ENCODE results near the gene KRT77.

Gene KRT77

DNA sequence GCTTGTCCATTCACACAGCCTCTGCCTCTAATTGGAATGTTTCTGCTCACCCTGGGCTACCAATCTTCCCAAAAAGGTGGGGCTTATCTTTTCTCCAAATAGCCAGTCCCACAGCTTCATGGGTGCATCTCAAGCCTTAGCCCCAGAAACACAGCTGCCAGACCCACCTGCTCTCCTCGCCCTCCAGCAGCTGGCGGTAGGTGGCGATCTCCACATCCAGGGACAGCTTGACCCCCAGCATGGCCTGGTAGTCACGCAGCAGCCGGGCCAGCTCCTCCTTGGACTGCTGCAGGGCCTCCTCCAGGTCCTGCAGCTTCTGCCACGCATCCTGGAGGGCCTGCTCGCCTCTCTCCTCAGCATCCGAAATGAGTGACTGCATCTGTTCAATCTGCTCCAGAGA, 11.1 kb downstream of the KRT77 start:
- no peak for DNase-seq (ENCODE audit: low read depth, low spot score)

DNA sequence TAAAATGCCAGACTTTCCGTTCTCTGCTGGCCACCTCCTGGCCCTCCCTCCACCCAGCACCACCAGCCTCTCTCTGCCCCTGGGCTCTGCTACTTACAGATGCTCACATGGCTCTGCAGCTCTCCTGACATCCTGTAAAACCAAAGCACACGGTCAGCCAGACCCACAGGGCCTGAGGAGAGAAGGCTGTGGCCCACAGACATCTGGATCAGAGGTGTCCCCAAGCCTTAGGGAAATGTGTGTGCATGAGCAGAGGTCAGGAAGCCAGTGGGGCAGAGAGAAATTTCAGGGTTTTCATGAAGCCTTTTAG, 11.5 kb downstream of the KRT77 start:
- no peak for DNase-seq (ENCODE audit: low read depth, low spot score)

DNA sequence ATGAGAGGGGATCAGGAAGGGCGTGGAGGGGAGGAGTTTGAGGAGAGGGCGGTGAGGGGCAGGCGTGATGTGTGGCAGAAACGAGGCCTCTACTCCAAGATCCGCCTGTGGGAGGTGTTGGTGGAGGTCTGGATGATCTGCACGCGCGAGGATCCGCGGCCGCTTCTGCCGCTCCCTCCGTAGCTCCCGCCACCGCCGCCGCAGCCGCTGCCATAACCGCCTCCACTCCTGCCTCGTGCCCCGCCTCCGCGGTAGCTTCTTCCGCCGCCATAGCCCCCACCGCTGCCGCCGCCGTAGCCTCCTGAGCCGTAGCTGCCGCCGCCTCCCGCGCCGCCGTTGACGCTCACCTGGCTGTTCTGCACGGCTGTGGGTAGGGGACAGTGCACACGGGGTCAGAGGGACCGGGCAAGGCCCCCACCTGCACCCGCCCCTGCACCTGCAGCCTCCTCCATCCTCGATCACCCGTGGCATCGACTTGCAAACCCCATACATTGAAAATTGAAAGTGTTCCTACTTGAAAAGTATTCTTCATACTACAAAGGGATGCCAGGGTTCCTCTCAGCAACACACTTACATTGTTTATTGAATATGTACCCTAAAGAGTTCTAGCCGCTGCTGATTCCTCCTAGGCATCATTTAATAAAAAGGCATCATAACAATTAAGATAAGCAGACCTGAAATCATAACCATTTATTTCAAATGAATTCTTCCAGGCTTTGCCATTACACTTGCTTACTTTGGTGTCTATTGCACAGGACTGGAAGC, 12.1 kb downstream of the KRT77 start:
- no peak for DNase-seq (ENCODE audit: low read depth, low spot score)

DNA sequence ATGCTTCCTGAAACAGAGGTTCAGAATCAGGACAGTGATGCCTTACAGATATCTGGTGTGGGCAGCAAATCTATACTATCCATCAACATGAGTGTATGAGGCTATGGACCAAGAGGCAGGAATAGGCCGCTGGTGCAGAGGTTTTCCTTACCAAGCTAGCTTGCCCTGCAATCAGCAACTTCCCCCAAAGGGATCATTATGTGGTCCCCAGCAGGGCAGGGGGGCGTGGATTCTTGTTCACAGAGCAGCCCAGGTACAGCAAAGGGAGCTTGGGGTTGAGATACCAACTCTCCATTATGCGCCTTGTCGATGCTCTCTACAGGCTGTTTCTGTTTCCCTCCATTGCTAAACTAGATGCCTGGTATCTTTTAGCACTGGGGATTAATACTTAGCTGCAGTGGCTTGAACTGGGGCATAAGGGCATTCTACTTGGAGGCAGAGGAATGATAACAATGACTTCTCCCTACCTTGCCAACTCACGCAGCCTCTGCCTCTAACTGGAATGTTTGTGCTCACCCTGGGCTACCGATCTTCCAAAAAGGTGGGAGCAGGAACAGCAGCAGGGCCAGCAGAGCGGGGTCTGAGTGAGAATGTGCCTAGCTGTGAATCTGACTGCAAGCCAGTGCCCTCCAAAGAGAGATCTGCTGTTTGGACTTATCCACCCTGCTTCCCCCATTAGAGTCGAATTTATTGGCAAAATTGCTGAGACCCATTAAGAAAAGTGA, 12.8 kb downstream of the KRT77 start:
- no peak for DNase-seq (ENCODE audit: low read depth, low spot score)

DNA sequence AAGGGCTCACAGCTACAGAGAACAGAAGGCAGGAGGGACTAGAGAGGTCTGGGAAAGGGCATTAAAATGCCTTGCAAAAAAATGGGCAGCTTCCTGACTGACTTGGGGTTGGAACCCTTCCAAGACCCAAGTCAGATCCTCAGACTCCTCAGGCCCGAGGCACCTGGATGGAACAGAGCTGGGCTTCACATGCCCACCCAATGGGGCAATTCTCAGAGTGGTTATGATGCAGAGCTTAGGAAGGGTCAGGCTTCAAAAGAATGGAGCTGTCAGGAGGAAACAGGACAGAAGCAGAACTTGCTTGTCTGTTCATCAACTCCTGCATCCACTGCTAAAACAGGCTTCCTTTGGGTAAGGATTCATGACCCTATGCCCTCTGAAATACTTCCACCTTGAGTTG, 13.4 kb downstream of the KRT77 start:
- no peak for DNase-seq (ENCODE audit: low read depth, low spot score)

DNA sequence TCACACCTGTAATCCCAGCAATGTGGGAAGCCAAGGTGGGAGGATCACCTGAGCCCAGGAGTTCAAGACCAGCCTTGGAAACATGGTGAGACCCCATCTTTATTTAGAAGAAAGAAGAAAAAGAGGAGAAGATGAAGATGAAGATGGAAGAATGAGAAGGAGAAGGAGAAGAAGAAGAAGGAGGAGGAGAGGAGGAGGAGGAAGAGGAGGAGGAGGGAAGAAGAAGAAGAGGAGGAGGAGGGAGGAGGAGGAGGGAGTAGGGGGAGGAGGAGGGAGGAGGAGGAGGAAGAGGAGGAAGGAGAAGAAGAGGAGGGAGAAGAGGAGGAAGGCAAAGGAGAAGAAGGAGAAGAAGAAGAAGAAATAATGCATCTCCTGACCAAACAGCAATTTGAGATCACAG, 14.1 kb downstream of the KRT77 start:
- DNase-seq (ENCODE audit: low read depth, low spot score): no peak

DNA sequence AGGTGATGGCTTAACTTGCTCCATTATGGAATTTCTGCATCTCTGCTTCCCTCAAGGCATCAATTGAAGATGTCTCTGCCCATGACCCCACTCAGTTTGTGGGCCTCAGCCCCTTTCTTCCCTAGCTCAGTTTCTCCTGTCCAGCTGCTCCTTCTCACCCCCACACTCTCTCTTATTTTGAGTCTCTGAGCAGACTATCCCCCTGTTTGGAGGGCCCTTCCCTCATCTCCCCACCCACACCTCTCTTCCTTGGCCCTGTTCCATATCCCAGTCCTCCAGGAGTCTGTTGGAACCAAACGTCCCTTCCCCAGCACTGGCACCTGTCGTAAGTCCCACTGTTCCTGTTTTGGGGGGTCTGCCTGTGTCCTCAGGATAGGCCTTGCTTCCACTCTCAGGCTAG, 14.8 kb downstream of the KRT77 start:
- DNase-seq (ENCODE audit: low read depth, low spot score): no peak

DNA sequence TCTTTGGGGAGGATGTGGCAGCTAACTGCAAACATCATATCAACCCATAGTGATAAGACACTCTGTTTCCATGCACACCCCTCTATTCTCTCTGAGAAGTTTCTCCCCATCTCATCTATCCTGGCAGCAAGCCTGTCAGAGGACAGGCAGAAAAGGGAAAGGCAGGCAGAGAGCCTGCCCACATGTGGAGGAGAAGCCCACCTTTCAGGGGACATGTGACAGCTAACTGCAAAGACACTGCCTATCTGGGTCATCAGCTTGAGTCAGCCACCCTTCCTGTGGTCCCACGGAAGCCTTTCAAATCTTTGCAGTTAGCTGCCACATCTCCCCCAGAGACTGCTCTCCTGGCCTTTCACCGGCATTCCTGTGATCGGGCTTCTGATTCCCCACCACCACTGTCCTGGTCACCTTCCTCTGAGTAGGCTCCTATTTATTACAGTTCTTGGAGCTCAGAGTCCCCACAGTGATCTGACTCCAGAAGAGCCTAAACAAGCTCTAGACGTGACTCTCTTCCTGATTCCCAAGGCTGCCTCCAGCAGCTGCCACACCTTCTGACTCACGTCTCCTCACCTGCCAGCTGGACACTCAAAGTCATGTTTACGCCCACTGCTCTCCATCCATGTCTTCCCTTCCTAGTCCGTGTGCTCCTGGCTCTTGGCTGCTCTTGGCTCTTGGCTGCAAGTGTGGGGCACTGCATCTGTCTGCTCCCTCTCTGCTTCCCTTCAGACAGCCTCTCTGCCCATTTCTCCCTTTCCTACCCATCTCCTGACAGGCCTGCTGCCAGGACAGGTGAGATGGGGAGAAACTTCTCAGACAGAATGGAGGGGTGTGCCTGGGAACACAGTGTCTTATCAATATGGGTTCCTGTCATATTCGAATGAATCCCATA, 15.6 kb downstream of the KRT77 start:
- no peak for DNase-seq (ENCODE audit: low read depth, low spot score)

DNA sequence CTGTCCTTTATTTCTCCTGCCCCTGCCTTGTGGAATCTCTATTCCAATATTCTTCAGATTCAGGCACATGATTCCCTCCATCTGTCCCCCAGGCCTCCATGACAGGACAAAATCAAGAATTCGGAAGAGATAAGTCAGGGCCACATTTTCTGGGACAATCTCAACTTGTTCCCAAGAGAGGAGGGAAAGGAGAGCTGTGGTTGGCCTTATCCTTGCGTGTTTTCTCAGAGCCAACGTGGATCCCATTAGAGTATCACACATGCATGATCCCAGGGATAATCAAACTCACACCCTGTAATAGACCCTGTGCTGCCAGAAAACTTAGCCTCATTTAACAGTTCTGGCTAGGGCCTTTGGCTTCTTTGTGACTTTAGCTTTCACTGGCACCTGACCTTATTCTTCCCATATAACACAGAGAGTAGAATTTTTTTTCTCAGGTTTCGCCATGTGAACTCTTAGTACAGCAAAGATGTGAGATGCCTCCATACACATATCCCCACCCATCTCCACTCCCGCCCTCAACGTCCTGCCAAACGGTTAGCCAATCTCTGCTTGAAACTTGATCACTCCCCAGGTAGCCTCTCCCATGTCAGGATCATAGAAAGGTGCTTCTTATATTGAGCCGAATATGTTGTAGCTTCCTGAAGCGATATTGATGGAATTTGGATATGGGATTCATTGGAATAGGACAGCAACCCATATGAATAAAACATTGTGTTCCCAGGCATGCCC, 16.4 kb downstream of the KRT77 start:
- DNase-seq (ENCODE audit: low read depth, low spot score): no peak

DNA sequence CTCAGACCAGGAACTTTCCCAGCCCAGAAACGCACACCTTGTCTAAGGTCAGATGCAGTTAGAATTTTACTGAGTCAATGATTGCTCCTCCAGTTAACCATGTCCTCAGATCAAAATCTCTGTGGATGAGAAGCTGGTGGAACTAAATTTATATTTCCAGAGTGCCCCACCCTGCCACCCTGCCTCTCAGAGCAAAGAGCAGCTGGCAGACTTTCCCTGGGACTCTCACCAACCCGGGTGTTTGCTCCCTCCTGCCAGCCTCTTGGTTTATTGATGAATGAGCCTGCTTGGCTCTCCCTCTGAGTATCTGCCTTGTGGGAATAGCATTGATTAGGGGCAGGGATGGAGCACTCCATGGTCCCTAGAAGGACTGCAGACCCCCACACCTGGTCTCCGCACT, 17.3 kb downstream of the KRT77 start:
- DNase-seq (ENCODE audit: low read depth, low spot score): no peak

DNA sequence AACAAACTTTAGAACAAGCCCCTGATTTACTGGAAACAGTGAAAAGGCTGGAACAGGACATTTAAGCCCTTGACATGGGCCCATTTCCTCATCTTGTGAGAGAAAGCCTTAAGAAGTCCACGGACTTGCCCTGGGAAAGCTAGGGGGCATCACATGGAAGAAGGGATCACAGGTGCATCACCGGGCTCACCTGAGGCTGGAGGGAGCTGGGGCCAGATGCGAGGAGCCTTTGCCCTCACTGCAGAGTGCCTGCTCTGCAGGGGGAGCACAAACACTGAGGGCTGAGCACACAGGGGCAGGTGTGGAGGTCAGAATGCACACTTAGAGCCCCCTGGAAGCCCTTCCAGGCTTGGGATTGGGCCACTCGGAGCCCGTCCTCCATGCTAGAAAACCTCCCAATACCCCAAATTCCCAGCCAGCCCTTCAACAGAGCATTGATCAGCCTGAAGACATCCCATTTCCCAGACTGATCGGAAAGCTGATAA, 17.9 kb downstream of the KRT77 start:
- DNase-seq (ENCODE audit: low read depth, low spot score): no peak

DNA sequence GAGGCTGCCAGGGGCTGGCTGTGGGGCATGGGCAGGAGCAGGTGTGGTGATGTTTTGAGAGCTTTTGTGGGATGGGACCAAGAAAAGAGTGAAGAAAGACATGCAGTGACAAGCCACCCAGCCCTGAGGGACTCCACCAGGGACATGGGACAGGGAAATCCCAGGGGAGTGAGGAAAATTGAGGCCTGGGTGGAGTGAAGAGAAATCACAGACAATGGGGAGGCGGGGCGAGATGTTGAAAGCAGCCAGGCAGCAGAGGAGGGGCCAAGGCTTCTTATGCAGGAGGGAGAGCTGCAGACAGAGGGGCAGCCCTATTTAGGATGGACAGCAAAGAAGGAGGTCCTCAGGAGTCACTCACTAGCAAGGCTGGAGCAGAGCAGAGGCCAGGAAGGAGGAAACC, 18.9 kb downstream of the KRT77 start:
- DNase-seq (ENCODE audit: low read depth, low spot score): no peak

DNA sequence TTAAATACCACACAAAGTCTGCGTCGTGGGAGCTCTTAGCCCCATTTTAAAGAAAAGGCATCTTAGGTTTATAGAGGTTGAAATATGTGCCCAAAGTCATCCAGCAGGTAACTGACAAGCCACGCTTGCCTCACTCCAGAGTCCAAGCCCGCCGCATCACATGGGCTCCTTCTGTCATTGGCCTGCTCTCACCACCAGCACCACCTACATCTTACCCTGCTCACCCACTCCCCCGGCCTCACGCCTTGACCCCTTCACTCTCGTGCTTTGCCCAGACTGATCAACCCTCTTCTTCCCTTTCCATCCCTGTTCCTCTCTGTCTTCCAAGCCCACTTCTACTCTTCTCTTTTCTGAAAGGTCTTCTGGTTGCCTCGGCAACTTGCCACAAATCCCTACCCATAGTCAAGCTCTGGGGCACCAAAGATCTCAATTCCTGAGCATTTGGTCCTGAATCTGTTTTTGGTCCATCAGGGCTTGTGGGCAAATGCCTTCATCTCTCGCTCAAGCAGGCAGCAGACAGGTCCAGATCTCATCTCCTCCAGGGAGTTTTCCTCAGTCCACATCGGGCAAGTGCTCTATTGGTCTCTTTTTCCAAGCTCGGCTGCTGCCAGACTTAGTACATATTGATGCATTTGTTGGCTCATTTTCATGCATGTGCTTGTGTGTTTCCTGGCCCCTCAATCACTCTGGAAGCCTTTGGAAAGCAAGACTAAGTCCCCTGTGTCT, 19.6 kb downstream of the KRT77 start:
- no peak for DNase-seq (ENCODE audit: low read depth, low spot score)

DNA sequence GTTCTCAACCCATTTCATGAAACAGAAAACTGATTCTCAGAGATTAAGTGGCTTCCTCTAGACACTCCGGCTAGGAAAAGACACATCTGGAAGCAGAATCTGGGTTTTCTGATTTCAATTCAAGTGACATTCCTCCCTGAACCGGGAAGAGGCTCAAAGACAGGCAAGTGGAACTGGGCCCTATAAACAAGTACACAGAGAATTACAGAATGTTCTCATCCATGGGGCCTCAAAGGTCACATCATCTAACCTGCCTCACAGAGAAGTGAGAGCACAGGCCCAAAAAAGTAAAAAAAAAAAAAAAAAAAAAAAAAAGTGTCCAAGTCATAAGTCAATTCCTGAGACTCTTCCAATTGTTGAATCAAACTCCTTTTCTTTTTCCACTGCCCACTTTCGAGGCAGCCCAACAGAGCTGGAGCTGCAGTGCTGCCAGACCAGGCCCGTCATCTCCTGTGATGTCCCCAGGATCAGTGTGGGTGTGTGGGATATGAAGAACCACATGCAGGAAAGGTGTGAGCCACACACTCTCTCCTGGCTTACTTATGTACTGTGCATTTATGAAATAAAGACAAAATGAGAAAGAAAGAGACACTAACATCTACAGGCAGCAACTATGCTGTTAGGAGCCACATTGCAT, 20.3 kb downstream of the KRT77 start:
- DNase-seq (ENCODE audit: low read depth, low spot score): no peak

DNA sequence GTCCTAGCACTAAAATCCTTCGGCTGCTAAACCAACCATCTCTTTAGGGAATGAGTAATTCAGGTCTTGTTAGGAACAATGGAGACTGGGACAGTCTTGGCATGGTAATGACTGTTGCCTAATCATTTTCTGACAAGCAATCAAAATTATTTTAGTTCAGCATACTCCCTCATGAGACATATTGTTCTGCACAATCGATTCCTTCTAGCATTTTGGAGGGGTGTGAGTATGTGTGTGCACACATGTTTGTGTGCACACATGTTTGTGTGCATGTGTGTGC, 21.0 kb downstream of the KRT77 start:
- DNase-seq (ENCODE audit: low read depth, low spot score): no peak

DNA sequence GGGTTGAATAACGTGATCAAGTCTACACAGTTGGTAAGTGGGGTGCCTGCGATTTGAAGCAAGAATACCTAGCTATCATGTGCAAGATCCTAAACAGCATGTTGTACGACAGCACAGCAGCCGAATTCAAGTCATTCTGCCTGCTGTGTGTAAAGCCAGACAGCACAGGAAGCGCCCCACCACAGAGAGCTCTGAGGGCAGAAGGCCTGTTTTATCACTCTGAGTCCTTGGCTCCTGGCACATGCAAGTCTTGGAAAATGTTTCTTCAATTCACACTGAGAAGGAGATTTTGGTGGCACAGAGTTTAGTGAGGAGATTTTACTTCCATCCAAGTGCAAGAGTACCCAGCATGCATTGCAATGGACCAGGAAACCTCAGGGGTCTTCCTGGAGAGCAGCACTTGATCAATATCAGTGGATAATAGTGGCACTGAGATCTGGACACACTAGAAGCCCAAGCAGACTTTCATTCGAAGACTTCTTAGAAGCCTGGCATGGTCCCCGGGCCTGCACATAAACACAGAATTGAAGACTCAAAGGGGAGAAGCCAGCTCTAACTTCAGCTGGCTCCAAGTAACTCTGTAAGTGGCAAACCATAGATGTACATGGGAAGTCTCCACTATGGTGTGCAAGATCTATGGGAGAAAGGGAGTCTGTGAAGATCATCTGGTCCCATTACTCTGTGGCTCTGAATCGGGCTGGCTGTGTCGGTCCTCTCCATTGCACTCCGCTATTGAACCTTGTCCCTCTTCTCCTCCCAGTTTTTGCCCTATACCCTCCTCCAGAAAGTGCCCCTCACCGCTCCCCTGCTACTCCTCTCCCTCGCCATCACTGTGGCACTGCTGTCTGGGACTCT, 21.6 kb downstream of the KRT77 start:
- DNase-seq (ENCODE audit: low read depth, low spot score): no peak

DNA sequence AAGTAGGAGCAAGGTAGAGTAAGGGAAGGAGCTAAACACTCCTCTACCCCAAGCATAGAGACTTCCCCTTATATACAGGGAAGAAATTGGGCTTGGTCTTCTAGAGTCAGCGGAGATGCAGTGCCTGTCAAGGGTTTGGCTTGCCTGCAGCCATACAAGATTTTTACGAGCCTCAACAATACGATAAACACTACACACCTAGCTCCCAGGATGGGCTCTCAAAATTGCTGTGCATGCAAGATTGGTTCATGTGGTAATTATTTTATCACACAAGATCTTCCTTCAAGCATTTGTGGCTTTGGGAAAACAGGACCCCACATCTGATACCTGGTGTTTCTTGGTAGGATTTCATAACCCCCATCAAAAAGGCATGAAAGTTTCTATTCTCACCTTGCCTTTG, 23.0 kb downstream of the KRT77 start, which contains the start of gene KRT1:
Gene KRT1 (minus strand): TSS at position 45 of the 400 bp plus-strand sequence. CDS start 59 bp downstream, outside the sequence.
- DNase-seq (ENCODE audit: low read depth, low spot score): no peak

DNA sequence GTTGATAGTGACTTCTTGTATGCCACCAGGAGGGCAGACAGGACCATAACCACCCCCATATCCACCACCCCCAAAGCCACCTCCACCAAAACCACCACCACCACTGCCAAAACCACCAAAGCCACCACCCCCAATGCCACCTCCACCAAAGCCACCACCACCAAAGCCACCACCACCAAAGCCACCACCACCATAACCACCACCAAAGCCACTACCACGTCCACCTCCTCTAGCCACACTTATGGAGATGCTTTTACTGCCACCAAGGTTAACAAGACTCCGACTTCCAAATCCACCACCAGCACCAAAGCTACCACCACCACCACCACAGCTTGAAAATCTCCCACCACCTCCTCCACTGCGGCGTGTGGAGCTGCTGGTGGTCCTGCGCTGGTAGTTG, 23.4 kb downstream of the KRT77 start:
- no peak for DNase-seq (ENCODE audit: low read depth, low spot score)

DNA sequence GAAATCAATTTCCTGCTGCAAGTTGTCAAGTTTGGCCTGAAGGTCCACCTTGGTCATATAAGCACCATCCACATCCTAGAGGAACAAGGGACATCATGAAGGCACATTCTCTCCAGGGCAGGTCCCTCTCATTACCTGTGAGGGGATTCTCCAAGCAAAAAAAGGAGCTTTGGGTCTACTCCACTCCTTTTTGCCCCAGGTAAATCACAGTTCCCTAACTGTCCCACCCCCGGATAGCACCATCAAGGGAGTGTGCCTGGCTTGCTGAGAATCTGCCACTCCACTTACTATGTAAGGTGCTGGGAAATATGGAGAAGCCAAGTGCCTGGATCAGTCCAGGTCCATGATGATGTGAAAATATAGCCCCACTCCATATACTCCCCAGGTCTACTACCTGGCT, 25.7 kb downstream of the KRT77 start:
- no peak for DNase-seq (ENCODE audit: low read depth, low spot score)

DNA sequence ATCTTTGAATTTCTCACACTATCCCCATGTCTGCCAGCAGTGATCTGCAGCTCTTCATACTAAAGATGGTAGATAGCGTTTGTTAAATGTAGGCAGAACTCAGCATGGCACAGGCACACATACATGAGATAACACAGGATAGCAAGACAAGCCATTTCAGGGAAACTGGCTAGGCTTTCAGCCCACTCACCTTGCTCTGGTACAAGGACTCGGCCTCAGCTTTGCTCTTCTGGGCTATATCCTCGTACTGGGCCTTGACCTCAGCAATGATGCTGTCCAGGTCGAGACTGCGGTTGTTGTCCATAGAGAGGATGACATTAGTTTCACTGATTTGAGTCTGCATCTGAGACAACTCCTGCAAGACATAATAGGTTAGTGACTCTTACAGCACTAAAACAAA, 26.2 kb downstream of the KRT77 start:
- no peak for DNase-seq (ENCODE audit: low read depth, low spot score)
